ENCODE results near the gene MYO9A.

GRCh38 chr15:71916834-71917233 is 201.1 kb downstream of the MYO9A start:
- TF ChIP-seq CTCF (IDR thresholded peaks at IDR 0.05), result no peak
- TF ChIP-seq POLR2A (IDR thresholded peaks at IDR 0.05), result no peak

All from thyroid gland (tissue), 4 donors.